HG03469 (cell line): ENCODE measurements around the gene TCEAL9.
A peak's percentile ranks its signal among the peaks of the same experiment; 100 is the strongest.
"Not testable (repeated sequence)": the region's sequence is repeated elsewhere in the genome, so short reads cannot be mapped to it uniquely, and the experiment has no call there.

Experiments
- ATAC-seq: cut with Tn5 transposase; IDR thresholded peaks from one replicate; pipeline ENCODE4 v1.9.1; 2021; ENCODE audit warnings: mild to moderate bottlenecking, moderate library complexity, moderate number of reproducible peaks; ENCODE audit not compliant: unreplicated experiment

Gene TCEAL9

GRCh38 chrX:103372886-103373285 lies 16.6 kb downstream of the TCEAL9 start:
- ATAC-seq: no peak

- ATAC-seq: no peak
These were observed 17.3 kb downstream of the TCEAL9 start for GRCh38 chrX:103373581-103373980.

- ATAC-seq: no peak
These were observed 20.0 kb downstream of the TCEAL9 start, which contains the start of gene BEX3 for GRCh38 chrX:103376118-103376978. Gene BEX3, plus strand, starts transcription at chrX:103376538. Its CDS starts 984 bp downstream, at chrX:103377522.

- ATAC-seq: no peak
These were observed 20.6 kb downstream of the TCEAL9 start for GRCh38 chrX:103376979-103377324.

GRCh38 chrX:103378990-103379389 lies 22.7 kb downstream of the TCEAL9 start:
- ATAC-seq: no peak

GRCh38 chrX:103382877-103383276 lies 26.6 kb downstream of the TCEAL9 start:
- ATAC-seq: no peak

- no peak for ATAC-seq
These were observed 28.4 kb downstream of the TCEAL9 start for GRCh38 chrX:103384672-103385071.

- ATAC-seq: not testable (repeated sequence)
These were observed 29.1 kb downstream of the TCEAL9 start for GRCh38 chrX:103385283-103385830.

- no peak for ATAC-seq
These were observed 30.0 kb downstream of the TCEAL9 start for GRCh38 chrX:103386332-103386731.

- no peak for ATAC-seq
These were observed 37.2 kb downstream of the TCEAL9 start for GRCh38 chrX:103393487-103393886.

- ATAC-seq: no peak
These were observed 39.9 kb downstream of the TCEAL9 start for GRCh38 chrX:103396186-103396585.

GRCh38 chrX:103396660-103397059 lies 40.4 kb downstream of the TCEAL9 start:
- no peak for ATAC-seq

GRCh38 chrX:103397707-103398106 lies 41.4 kb downstream of the TCEAL9 start:
- no peak for ATAC-seq

- ATAC-seq: no peak
These were observed 42.1 kb downstream of the TCEAL9 start for GRCh38 chrX:103398421-103398864.

GRCh38 chrX:103399744-103400143 lies 43.4 kb downstream of the TCEAL9 start:
- no peak for ATAC-seq

- ATAC-seq: no peak
These were observed 44.6 kb downstream of the TCEAL9 start for GRCh38 chrX:103400931-103401330.

GRCh38 chrX:103404231-103405008 lies 48.1 kb downstream of the TCEAL9 start:
- peak; percentile 93 for ATAC-seq

- ATAC-seq: no peak
These were observed 48.7 kb downstream of the TCEAL9 start for GRCh38 chrX:103405009-103405333.

GRCh38 chrX:103406256-103406655 lies 50.0 kb downstream of the TCEAL9 start:
- no peak for ATAC-seq

GRCh38 chrX:103407776-103408175 lies 51.5 kb downstream of the TCEAL9 start:
- no peak for ATAC-seq
